ENCODE measurements around the gene BTBD19.

DNA sequence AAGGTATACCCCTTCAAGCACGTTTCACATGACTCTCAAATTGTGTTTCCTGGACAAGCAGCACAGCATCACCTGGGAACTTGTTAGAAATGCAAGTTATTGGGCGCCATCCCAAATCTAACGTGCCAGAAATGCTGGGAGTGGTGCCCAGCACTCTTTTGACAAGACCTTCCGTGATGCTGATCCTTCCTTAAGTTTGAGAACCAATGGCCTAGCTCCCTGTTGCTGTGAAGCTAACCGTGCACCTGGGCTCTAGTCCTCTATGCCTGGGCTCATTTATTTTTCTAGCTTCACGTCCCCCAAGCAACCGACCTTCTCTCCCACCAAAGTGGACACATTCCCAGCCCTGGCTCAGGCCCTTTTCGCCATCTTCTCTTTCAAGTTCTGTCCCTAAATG lies 24.6 kb upstream of the BTBD19 start:
- TF ChIP-seq POLR2A (IDR thresholded peaks at IDR 0.05; ENCODE audit: low read depth, low read length) = no peak
- TF ChIP-seq PAX5 (IDR thresholded peaks at IDR 0.05; ENCODE audit: insufficient read depth, low read length, severe bottlenecking) = no peak

All from GM12891 (cell line).